Measurements from ENCODE around the gene SLC22A23. TPM values are rescaled to one million over a fixed set of nuclear protein-coding genes. Genes with fewer than 3 reads are reported as not detected.

The SLC22A23 gene
- total and polyA plus RNA-seq, 2 of the 4 experiments (the other 2 are of a cell fraction) = 0.72 to 1.6 TPM

DNA sequence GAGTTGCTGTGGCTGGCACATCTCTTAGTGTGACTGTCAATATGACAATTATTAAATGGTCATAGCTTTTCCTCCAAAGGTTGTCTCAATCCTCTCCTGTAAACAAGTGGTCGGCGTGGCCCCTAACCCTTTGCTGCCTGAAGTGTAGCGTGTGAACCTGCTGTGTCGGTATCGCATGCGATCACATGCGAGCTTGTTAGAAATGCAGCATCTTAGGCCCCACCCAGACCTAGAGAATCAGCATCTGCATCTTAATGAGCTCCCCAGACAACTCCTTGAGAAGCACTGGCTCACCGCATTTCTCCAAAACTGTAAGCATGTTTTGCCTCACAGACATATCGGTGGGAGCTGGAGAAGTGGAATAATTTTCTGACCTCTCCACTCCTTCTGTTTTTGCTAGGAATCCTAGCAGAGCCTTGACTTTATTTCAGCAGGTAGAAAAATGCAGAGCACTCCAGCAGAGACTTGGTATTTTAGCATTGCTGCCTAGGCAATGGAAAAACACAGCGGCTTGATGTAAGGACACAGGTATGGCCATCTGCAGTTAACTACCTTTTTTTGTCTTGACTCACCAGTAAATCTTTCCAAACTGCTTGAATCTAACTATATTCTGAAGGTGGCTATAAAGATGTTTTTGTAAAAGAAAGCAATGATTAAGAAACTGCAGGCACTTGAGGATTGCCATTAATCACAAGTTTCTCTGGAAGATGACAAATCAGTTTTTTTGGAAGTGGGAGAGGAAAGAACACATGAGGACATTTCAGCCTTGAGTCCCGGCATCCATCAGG lies 130.5 kb downstream of the SLC22A23 start:
- Histone ChIP-seq H4K91ac (ENCODE audit: insufficient read depth, low read depth, low read length) (no peak overlapping the region), H3K4me1 (ENCODE audit: control insufficient read depth, insufficient read depth, low read length) (peaks cover 7% of the 10 kb centered on the region), H3K9me3 (ENCODE audit: control insufficient read depth, insufficient read depth, low read length) (no peaks in the 10 kb centered on the region), H2BK15ac (ENCODE audit: low read depth, low read length) (no peak overlapping the region), H3K9ac (ENCODE audit: low read depth, low read length) (no peak overlapping the region), H3K4me3 (ENCODE audit: insufficient read depth, low read depth, low read length) (no peak overlapping the region), H3K14ac (replicated peaks; ENCODE audit: low read depth, low read length) (no peak overlapping the region), H3K4ac (ENCODE audit: low read depth, low read length) (no peak overlapping the region), H2AK5ac (ENCODE audit: low read depth, low read length) (peak overlapping the region; percentile 18; the same call in 1 of the 2 replicates), H3K4me2 (ENCODE audit: low read depth, low read length) (no peak overlapping the region), H2BK20ac (ENCODE audit: low read depth, low read length) (no peak overlapping the region), H3K23ac (ENCODE audit: low read depth, low read length) (no peak overlapping the region), H3K18ac (ENCODE audit: low read depth, low read length) (no peak overlapping the region), H3K56ac (ENCODE audit: extremely low read depth, insufficient read depth, low read length) (no peak overlapping the region), H2AK9ac (replicated peaks; ENCODE audit: low read depth, low read length, poor library complexity) (no peak overlapping the region), H2BK5ac (ENCODE audit: low read depth, low read length, poor library complexity, severe bottlenecking) (no peak overlapping the region), H3K79me1 (ENCODE audit: low read depth in 1 of 2, low read length in 2 of 2) (no peaks in the 10 kb centered on the region), H2AFZ (replicated peaks; ENCODE audit: low read length, poor library complexity) (no peak overlapping the region), H4K8ac (ENCODE audit: low read depth in 2 of 2, low read length in 2 of 2) (no peak overlapping the region), H4K20me1 (ENCODE audit: insufficient read depth, low read length) (no peaks in the 10 kb centered on the region), H4K5ac (ENCODE audit: low read depth, low read length) (no peak overlapping the region), H3K27me3 (ENCODE audit: control insufficient read depth, insufficient read depth, low read length) (peaks cover 8% of the 10 kb centered on the region), H3K27ac (ENCODE audit: insufficient read depth, low read length) (no peak overlapping the region), H2BK120ac (ENCODE audit: low read depth, low read length) (no peak overlapping the region), H3K9me1 (ENCODE audit: insufficient read depth, low read length) (peaks cover 4% of the 10 kb centered on the region; the same call in 1 of the 2 replicates), H3K36me3 (ENCODE audit: control insufficient read depth, insufficient read depth, low read length) (no peaks in the 10 kb centered on the region)
- BruUV-seq (replicated peaks) = no TSS peak
- ChIA-PET POLR2A (ENCODE audit: unreplicated experiment) (no interaction called here), CTCF (no interaction called here)
- intact Hi-C loops (cut with micrococcal nuclease) (no loop called here), in situ Hi-C loops (cut with MboI; ENCODE audit: low sequenced_read_pairs) (no loop called here), dilution Hi-C loops (cut with HindIII; ENCODE audit: low sequenced_read_pairs, unreplicated experiment) (no loop called here)
- TF ChIP-seq RFX5 (IDR thresholded peaks at IDR 0.05; ENCODE audit: low read depth, low read length) = no peak
- TF ChIP-seq, protein P1, sequence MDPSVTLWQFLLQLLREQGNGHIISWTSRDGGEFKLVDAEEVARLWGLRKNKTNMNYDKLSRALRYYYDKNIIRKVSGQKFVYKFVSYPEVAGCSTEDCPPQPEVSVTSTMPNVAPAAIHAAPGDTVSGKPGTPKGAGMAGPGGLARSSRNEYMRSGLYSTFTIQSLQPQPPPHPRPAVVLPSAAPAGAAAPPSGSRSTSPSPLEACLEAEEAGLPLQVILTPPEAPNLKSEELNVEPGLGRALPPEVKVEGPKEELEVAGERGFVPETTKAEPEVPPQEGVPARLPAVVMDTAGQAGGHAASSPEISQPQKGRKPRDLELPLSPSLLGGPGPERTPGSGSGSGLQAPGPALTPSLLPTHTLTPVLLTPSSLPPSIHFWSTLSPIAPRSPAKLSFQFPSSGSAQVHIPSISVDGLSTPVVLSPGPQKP (IDR thresholded peaks at IDR 0.05; ENCODE audit: borderline replicate concordance, low read depth, low read length) = no peak
- TF ChIP-seq RAD21 (IDR thresholded peaks at IDR 0.05; ENCODE audit: low read length) = no peak
- no peak for TF ChIP-seq CEBPB (IDR thresholded peaks at IDR 0.05; ENCODE audit: low read depth, low read length)
- TF ChIP-seq SMC3 (IDR thresholded peaks at IDR 0.05; ENCODE audit: low read depth, low read length) = no peak
- TF ChIP-seq POLR2A (IDR thresholded peaks at IDR 0.05; ENCODE audit: low read depth, low read length) = no peak
- TF ChIP-seq NFE2L2 (IDR thresholded peaks at IDR 0.05; ENCODE audit: low read depth, low read length) = no peak
- no peak for TF ChIP-seq CHD1 (IDR thresholded peaks at IDR 0.05; ENCODE audit: low read depth, low read length)
- TF ChIP-seq MXI1 (IDR thresholded peaks at IDR 0.05; ENCODE audit: borderline replicate concordance, low read depth, low read length) = no peak
- no peak for TF ChIP-seq MAZ (IDR thresholded peaks at IDR 0.05; ENCODE audit: borderline replicate concordance, low read depth, low read length)
- TF ChIP-seq BHLHE40 (IDR thresholded peaks at IDR 0.05; ENCODE audit: low read depth, low read length) = no peak
- TF ChIP-seq, protein P2, sequence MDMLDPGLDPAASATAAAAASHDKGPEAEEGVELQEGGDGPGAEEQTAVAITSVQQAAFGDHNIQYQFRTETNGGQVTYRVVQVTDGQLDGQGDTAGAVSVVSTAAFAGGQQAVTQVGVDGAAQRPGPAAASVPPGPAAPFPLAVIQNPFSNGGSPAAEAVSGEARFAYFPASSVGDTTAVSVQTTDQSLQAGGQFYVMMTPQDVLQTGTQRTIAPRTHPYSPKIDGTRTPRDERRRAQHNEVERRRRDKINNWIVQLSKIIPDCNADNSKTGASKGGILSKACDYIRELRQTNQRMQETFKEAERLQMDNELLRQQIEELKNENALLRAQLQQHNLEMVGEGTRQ (IDR thresholded peaks at IDR 0.05; ENCODE audit: low read depth, low read length) = no peak
- ATAC-seq (ENCODE audit: low read depth) (no peak), DNase-seq (no peak)
- 88% methylated on average over 4 of the region's 11 CpGs; no CpG with 5 or more reads in 1 of the 2 experiments for WGBS, 2 experiments (ENCODE audit: extremely low coverage in 2 of 2, insufficient read length in 1 of 2)
